ENCODE data around the gene IGFBPL1.

IGFBPL1 gene

DNA sequence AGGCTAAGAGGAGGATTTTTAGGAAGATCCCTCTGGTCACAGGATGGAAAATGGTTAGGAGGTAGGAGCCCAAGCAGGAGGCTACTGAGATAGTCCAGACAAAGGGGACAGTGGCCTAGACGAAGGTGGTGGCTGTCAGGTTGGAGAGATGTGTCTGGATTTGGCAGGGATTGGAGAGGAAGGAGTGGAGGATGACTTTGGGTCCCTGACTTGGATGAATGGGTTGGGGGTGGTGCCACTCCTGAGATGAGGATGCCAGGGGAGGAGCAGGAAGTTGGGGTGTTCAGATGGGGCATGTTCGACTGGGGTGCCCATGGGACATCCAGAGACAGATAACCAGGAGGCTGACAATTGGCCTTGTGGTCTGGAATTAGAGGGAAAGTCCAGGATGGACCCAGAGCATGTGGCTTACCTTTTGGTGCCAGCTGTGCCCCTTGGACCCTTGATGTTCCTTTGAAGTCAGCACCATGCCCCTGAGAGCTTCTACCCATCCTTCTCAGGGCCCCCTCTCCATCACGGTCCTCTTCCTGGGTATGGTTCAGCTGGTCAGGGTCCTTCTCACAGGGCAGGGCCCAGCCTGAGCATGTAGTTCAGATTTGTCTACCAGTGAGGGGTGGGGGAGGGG is 15.1 kb upstream of the IGFBPL1 start:
- CTCF ChIA-PET = no interaction called here
- no peaks in the 10 kb centered on the region for H3K4me1 Mint-ChIP-seq
- no peak overlapping the region for H3K27ac Mint-ChIP-seq
- H3K36me3 Mint-ChIP-seq = no peaks in the 10 kb centered on the region
- no peak for DNase-seq
- no peaks in the 10 kb centered on the region for H3K9me3 Mint-ChIP-seq
- peaks cover 12% of the 10 kb centered on the region for H3K27me3 Mint-ChIP-seq
- H3K4me3 Mint-ChIP-seq = no peak overlapping the region

GRCh38 chr9:38437193-38437823 is 13.1 kb upstream of the IGFBPL1 start:
- DNase-seq = no peak
- H3K9me3 Mint-ChIP-seq = no peaks in the 10 kb centered on the region
- CTCF ChIA-PET = interaction anchor here (0.7 kb wide), 1 partner anchor 20 kb away, joined by 3 read pairs; no protein-coding TSS in a partner anchor

GRCh38 chr9:38436708-38437107 is 12.5 kb upstream of the IGFBPL1 start:
- CTCF ChIA-PET = no interaction called here
- Mint-ChIP-seq H3K4me1 (no peaks in the 10 kb centered on the region), H3K36me3 (no peaks in the 10 kb centered on the region), H3K9me3 (no peaks in the 10 kb centered on the region), H3K4me3 (no peak overlapping the region), H3K27ac (no peak overlapping the region), H3K27me3 (peaks cover 10% of the 10 kb centered on the region)
- DNase-seq = no peak

More at GRCh38 chr9:38437193-38437823, 13.1 kb upstream of the IGFBPL1 start:
- peaks cover 16% of the 10 kb centered on the region for H3K27me3 Mint-ChIP-seq
- no peaks in the 10 kb centered on the region for H3K4me1 Mint-ChIP-seq
- H3K27ac Mint-ChIP-seq = no peak overlapping the region
- no peak overlapping the region for H3K4me3 Mint-ChIP-seq
- no peaks in the 10 kb centered on the region for H3K36me3 Mint-ChIP-seq

GRCh38 chr9:38435521-38435920 is 11.3 kb upstream of the IGFBPL1 start:
- Mint-ChIP-seq H3K9me3 (no peaks in the 10 kb centered on the region), H3K4me3 (no peak overlapping the region), H3K4me1 (peaks cover 4% of the 10 kb centered on the region), H3K27ac (no peak overlapping the region), H3K36me3 (no peaks in the 10 kb centered on the region), H3K27me3 (peaks cover 9% of the 10 kb centered on the region)
- no peak for DNase-seq
- CTCF ChIA-PET = no interaction called here

DNA sequence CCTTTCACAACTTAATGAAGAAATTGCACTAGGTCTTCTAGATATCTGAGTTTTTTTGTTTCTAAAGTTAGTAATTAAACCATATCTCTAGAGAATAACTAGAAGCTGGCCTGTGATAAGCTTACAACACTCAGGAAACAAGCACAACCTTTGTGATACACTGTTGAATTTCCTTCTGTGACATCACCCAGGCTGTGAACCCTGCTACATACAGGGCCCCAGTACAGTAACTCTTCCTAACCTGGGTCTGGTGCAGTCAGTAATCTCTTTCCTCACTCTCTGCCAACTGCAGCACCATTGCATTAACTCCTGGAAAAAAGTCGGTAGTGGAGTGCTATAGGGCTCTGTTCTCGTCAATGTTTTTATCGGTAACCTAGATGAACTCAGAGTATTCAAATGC is 10.6 kb upstream of the IGFBPL1 start:
- Mint-ChIP-seq H3K9me3 (no peaks in the 10 kb centered on the region), H3K36me3 (no peaks in the 10 kb centered on the region), H3K4me1 (peaks cover 4% of the 10 kb centered on the region), H3K4me3 (no peak overlapping the region), H3K27ac (no peak overlapping the region), H3K27me3 (peaks cover 9% of the 10 kb centered on the region)
- CTCF ChIA-PET = interaction anchor here (2.4 kb wide), 1 partner anchor 17 kb away, joined by 9 read pairs; no protein-coding TSS in a partner anchor
- DNase-seq = no peak

- Mint-ChIP-seq H3K36me3 (no peaks in the 10 kb centered on the region), H3K4me3 (no peak overlapping the region), H3K9me3 (no peaks in the 10 kb centered on the region), H3K27ac (no peak overlapping the region), H3K4me1 (peaks cover 4% of the 10 kb centered on the region), H3K27me3 (peaks cover 7% of the 10 kb centered on the region)
- CTCF ChIA-PET = interaction anchor here (1.0 to 2.4 kb wide), 3 partner anchors 17 to 521 kb away, joined by 3 to 9 read pairs (median 4); no protein-coding TSS in a partner anchor
- DNase-seq = no peak
Measured at GRCh38 chr9:38434365-38434764, 10.1 kb upstream of the IGFBPL1 start.

DNA sequence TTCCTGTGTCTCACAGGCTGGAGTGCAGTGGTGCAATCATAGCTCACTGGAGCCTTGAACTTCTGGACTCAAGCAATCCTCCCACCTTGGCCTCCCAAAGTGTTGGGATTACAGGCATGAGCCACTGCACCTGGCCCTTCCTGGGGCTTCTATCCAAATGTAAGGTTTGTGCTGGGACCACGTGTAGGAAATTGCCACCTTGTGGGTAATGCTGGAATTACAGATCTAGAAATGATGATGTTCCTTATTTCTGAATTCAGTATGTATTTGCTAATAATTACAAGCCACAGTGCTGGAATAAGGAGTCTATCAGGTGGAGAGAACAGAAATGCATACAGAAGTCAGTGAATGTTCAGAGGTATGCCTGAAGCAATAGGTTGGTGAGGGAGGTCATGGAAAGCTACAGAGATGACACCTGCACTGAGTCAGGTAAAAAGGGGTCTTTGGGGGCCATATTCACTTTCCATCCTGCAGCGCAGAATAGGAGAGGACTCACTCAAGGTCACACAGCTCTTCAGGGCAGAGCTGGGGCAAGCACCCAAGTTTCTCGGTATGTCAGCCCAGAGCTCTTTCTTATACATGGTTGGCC is 8.8 kb upstream of the IGFBPL1 start:
- Mint-ChIP-seq H3K27me3 (peaks cover 7% of the 10 kb centered on the region), H3K27ac (no peak overlapping the region), H3K9me3 (no peaks in the 10 kb centered on the region), H3K4me3 (no peak overlapping the region), H3K4me1 (peaks cover 4% of the 10 kb centered on the region), H3K36me3 (no peaks in the 10 kb centered on the region)
- CTCF ChIA-PET = interaction anchor here (0.8 to 2.4 kb wide), 8 partner anchors 10 to 521 kb away, joined by 3 to 9 read pairs (median 4); no protein-coding TSS in a partner anchor
- DNase-seq = no peak

DNA sequence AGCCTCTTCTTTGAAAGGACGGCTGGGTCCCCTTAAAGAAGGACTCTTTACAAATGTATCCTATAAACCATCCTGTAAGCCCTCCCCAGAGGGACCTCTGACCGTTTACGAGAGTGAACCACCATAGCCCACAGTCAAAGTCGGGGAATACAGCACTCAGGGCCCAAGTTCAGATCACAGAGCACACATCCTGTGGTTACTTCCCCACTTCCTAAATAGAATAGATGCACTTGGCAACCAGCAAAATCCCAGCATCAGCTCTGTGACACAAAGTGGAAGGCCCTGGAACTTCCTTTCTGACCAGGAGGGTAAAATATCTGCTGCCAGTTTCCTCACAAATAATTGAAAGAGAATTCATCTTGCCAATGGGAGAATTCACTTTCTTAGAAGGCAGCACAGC is 6.9 kb upstream of the IGFBPL1 start:
- H3K36me3 Mint-ChIP-seq = no peaks in the 10 kb centered on the region
- peaks cover 22% of the 10 kb centered on the region for H3K27me3 Mint-ChIP-seq
- no peaks in the 10 kb centered on the region for H3K9me3 Mint-ChIP-seq
- CTCF ChIA-PET = interaction anchor here (1.8 kb wide), 1 partner anchor 15 kb away, joined by 5 read pairs; no protein-coding TSS in a partner anchor
- H3K27ac Mint-ChIP-seq = no peak overlapping the region
- no peak overlapping the region for H3K4me3 Mint-ChIP-seq
- peaks cover 4% of the 10 kb centered on the region for H3K4me1 Mint-ChIP-seq
- no peak for DNase-seq

DNA sequence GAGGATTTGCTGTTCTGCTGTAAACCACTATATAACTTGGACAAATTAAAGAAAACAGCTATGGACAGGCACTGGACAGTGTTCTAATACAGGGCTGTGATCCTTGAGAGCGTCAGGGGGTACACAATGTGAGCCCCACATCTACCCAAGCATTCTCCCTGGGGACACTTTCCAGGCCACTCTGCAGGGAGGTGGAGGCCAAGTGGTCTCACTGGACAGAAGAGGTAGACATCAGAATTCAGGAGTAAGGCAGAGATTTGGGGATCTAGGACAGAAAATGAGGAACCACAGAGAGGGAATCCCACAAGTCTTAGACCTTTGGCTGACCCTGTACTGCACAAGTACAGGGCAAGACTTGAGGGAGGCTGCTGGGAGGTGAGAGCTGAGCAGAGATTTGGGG is 3.8 kb upstream of the IGFBPL1 start:
- no peaks in the 10 kb centered on the region for H3K36me3 Mint-ChIP-seq
- no peaks in the 10 kb centered on the region for H3K9me3 Mint-ChIP-seq
- no peak for DNase-seq
- H3K4me3 Mint-ChIP-seq = no peak overlapping the region
- no peak overlapping the region for H3K27ac Mint-ChIP-seq
- CTCF ChIA-PET = interaction anchor here (1.6 kb wide), 1 partner anchor 11 kb away, joined by 7 read pairs; no protein-coding TSS in a partner anchor
- peaks cover 44% of the 10 kb centered on the region for H3K27me3 Mint-ChIP-seq
- H3K4me1 Mint-ChIP-seq = peaks cover 6% of the 10 kb centered on the region

GRCh38 chr9:38424918-38425317 is 664 bp upstream of the IGFBPL1 start:
- Mint-ChIP-seq H3K36me3 (no peaks in the 10 kb centered on the region), H3K27me3 (peaks cover 70% of the 10 kb centered on the region), H3K9me3 (no peaks in the 10 kb centered on the region), H3K4me1 (peaks cover 2% of the 10 kb centered on the region), H3K4me3 (no peak overlapping the region), H3K27ac (no peak overlapping the region)
- DNase-seq = no peak
- CTCF ChIA-PET = no interaction called here

DNA sequence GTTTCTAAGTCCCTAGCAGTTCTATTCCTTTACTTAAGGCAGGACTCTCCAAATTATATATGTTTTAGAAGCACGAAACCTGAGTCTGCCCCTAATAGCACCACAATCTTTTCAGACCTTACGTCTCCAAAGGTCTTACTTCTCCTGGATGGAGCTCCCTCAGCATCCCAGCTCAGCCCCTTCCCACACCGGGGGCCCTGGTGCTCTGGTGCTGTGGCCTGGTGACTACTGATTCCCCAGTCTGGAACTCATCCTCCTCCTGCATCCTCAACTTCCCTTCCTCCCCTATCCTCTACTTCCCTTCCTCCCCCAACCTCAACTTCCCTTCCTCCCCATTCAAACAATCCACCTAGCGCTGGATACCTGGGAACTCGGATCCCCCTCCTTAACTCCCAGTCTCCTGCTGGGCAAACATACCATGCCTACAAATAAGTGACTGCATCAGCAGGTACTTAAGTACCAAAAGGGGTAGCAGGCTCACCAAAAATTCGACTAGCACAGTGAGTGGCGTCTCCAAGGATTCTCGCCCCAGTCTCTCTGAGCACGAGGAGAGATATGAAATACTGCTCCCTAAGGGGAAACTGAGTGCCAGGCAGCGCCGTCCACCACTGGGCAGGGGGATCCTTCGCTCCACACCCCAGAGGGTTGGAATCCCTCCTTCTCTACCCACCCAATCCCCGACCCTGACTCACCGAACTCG is 831 bp downstream of the IGFBPL1 start:
- peaks cover 2% of the 10 kb centered on the region for H3K4me1 Mint-ChIP-seq
- CTCF ChIA-PET = interaction anchor here (1.1 kb wide), 1 partner anchor 9 kb away, joined by 4 read pairs; no protein-coding TSS in a partner anchor
- peaks cover 70% of the 10 kb centered on the region for H3K27me3 Mint-ChIP-seq
- H3K4me3 Mint-ChIP-seq = no peak overlapping the region
- DNase-seq = no peak
- H3K9me3 Mint-ChIP-seq = no peaks in the 10 kb centered on the region
- no peak overlapping the region for H3K27ac Mint-ChIP-seq
- H3K36me3 Mint-ChIP-seq = no peaks in the 10 kb centered on the region

GRCh38 chr9:38422555-38423260 is 1.5 kb downstream of the IGFBPL1 start:
- Mint-ChIP-seq H3K36me3 (no peaks in the 10 kb centered on the region), H3K27ac (no peak overlapping the region), H3K27me3 (peaks cover 65% of the 10 kb centered on the region), H3K4me3 (no peak overlapping the region), H3K9me3 (no peaks in the 10 kb centered on the region), H3K4me1 (peaks cover 2% of the 10 kb centered on the region)
- DNase-seq = no peak
- CTCF ChIA-PET = interaction anchor here (1.1 kb wide), 1 partner anchor 10 kb away, joined by 4 read pairs; no protein-coding TSS in a partner anchor

DNA sequence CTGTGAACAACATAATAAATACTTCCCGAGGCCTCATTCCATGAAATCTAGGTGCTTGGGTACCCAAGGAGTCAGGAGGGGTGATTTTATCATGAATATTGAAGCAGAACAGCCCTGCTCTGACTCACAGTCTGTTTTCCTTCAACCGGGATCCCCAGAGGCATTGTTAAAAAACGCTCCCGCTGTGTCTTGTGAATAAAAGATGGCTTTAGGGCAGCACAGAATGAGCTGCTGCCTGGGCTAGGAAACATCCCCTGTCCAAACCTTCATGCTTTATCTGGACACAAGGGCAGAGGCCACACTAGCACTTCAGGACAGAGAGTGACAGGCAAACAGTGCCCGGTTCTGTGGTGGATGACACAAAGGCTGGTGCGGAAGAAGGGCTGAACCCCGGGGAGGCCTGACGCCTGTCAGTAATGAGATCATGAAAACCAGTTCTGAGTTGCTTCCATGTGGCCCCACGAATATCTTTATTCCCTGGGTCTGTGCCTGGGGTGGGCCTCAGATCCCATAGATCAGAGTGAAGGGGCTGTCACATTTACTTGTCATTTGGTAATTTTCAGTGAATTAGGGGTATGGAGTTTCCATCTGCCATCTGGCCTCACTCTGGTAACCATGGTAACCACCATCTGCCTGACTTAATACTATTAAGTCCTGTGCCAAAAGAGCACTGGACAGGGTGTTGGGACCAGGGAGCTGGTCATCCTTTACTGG is 2.6 kb downstream of the IGFBPL1 start:
- CTCF ChIA-PET = no interaction called here
- Mint-ChIP-seq H3K36me3 (no peaks in the 10 kb centered on the region), H3K4me1 (peaks cover 2% of the 10 kb centered on the region), H3K27me3 (peaks cover 56% of the 10 kb centered on the region), H3K4me3 (no peak overlapping the region), H3K9me3 (no peaks in the 10 kb centered on the region), H3K27ac (no peak overlapping the region)
- DNase-seq = no peak

Measured in activated naive CD4-positive, alpha-beta T cell treated with anti-CD3 and anti-CD28 coated beads, Interleukin-2, amount 10 ng/mL, durations not matched to agents 7 days and 5 days (primary cell).